SK-N-SH (cell line): ENCODE data around the gene BCAR3. TPM values are rescaled to one million over a fixed set of nuclear protein-coding genes. Genes with fewer than 3 reads are reported as not detected.
A peak's percentile ranks its signal among the peaks of the same experiment; 100 is the strongest.

Experiments used
- CTCF ChIA-PET: fragments of 300-600, 350-600 bp; formaldehyde crosslinking; extraction: SDS; loops from one replicate; lab custom pipeline; 2021; lab: Yijun Ruan, JAX
- POLR2A ChIA-PET: fragments of 350-600 bp; sonication (Branson Sonifier 250); formaldehyde crosslinking; extraction: SDS; loops from one replicate; lab custom pipeline; 2020; ENCODE audit warnings: antibody characterized with exemption, inconsistent platforms; lab: Yijun Ruan, JAX
- DNase-seq: peaks from one replicate; pipeline ENCODE4 v3.0.0; 2012
- H2AFZ ChIP-seq: fragments of 200-600 bp; sonication (generic); 2 replicates; pipeline ENCODE4 v1.8.1; 2016; ENCODE audit warnings: antibody characterized with exemption, mild to moderate bottlenecking, low read depth
- H3F3A ChIP-seq: fragments of 200-600 bp; sonication (generic); replicated peaks from 2 replicates; pipeline ENCODE3; 2016; ENCODE audit warnings: antibody characterized with exemption, mild to moderate bottlenecking; ENCODE audit not compliant: insufficient read depth
- H3K27ac ChIP-seq, 2 experiments: fragments of 200-500 bp in 1 of 2; fragments of 200-600 bp in 1 of 2; sonication (Bioruptor generic) in 1 of 2; sonication (generic), shearing (Covaris generic) in 1 of 2; 2 replicates each; pipeline versions ENCODE4 v1.5.1 to v1.6.1; 2014 to 2016; ENCODE audit warnings: low read depth in 2 of 2, inconsistent platforms in 1 of 2, low read length in 1 of 2, mild to moderate bottlenecking in 1 of 2, mixed read lengths in 1 of 2
- H3K27me3 ChIP-seq: fragments of 200-600 bp; sonication (generic), shearing (Covaris generic); 2 replicates; pipeline ENCODE4 v1.6.1; 2016; ENCODE audit warnings: mixed run types; ENCODE audit not compliant: insufficient read depth
- H3K36me3 ChIP-seq, 2 experiments: fragments of 200-500 bp in 1 of 2; fragments of 200-600 bp in 1 of 2; sonication (Bioruptor generic) in 1 of 2; sonication (generic) in 1 of 2; replicated peaks in 1 of 2; 2 replicates each; pipeline versions ENCODE3 to v1.5.1; 2014 to 2016; ENCODE audit warnings: low read length in 1 of 2, mild to moderate bottlenecking in 1 of 2; ENCODE audit not compliant: insufficient read depth in 2 of 2, control insufficient read depth in 1 of 2
- H3K4me1 ChIP-seq, 2 experiments: fragments of 200-500 bp in 1 of 2; fragments of 200-600 bp in 1 of 2; sonication (Bioruptor generic) in 1 of 2; sonication (generic), shearing (Covaris generic) in 1 of 2; 2 replicates each; pipeline versions ENCODE4 v1.5.1 to v1.6.1; 2014 to 2016; ENCODE audit warnings: low read depth in 1 of 2, low read length in 1 of 2, mixed run types in 1 of 2; ENCODE audit not compliant: insufficient read depth in 2 of 2, control insufficient read depth in 1 of 2
- H3K4me2 ChIP-seq: fragments of 200-600 bp; sonication (generic), shearing (Covaris generic); 2 replicates; pipeline ENCODE4 v1.6.1; 2017; ENCODE audit warnings: mixed run types
- H3K4me3 ChIP-seq, 2 experiments: fragments of 200-500 bp in 1 of 2; fragments of 200-600 bp in 1 of 2; sonication (Bioruptor generic) in 1 of 2; sonication (generic), shearing (Covaris generic) in 1 of 2; 2 replicates each; pipeline versions ENCODE4 v1.5.1 to v1.8.1; 2014 to 2016; ENCODE audit warnings: low read depth in 2 of 2, inconsistent platforms in 1 of 2, low read length in 1 of 2, mild to moderate bottlenecking in 1 of 2, mixed read lengths in 1 of 2, moderate library complexity in 1 of 2
- H3K79me2 ChIP-seq: fragments of 200-600 bp; sonication (generic); 2 replicates; pipeline ENCODE4 v1.8.1; 2017; ENCODE audit warnings: mild to moderate bottlenecking; ENCODE audit not compliant: insufficient read depth
- H3K9ac ChIP-seq: fragments of 200-600 bp; sonication (generic); 2 replicates; pipeline ENCODE4 v1.6.1; 2017; ENCODE audit warnings: mixed run types
- H3K9me2 ChIP-seq: fragments of 200-600 bp; sonication (generic); 2 replicates; pipeline ENCODE4 v1.6.1; 2017; ENCODE audit warnings: mixed run types
- H3K9me3 ChIP-seq: fragments of 200-600 bp; sonication (generic); 2 replicates; pipeline ENCODE4 v1.6.1; 2017; ENCODE audit warnings: mixed run types, mild to moderate bottlenecking, moderate library complexity
- H4K20me1 ChIP-seq: fragments of 200-600 bp; sonication (generic); 2 replicates; pipeline ENCODE4 v1.6.1; 2017; ENCODE audit warnings: mild to moderate bottlenecking, mixed run types; ENCODE audit not compliant: insufficient read depth
- ELF1 ChIP-seq: IDR thresholded peaks from 2 replicates; pipeline ENCODE4 v1.4.0; 2012
- EP300 ChIP-seq, 2 experiments: IDR thresholded peaks; 2 replicates each; pipeline versions ENCODE4 v1.4.0 to v1.6.1; 2012; ENCODE audit warnings: borderline replicate concordance in 1 of 2, low read depth in 1 of 2, low read length in 1 of 2
- FOSL2 ChIP-seq: IDR thresholded peaks from 2 replicates; pipeline ENCODE4 v1.4.0; 2012; ENCODE audit warnings: low read depth, mild to moderate bottlenecking, moderate library complexity, borderline replicate concordance
- FOXJ3 ChIP-seq: sonication (generic); formaldehyde crosslinking; IDR thresholded peaks from 2 replicates; pipeline ENCODE4 v1.5.1; 2020; ENCODE audit warnings: mild to moderate bottlenecking, missing genetic modification reagents
- GABPA ChIP-seq: IDR thresholded peaks from 2 replicates; pipeline ENCODE4 v1.4.0; 2012; ENCODE audit warnings: low read depth, mild to moderate bottlenecking
- JUND ChIP-seq: IDR thresholded peaks from 2 replicates; pipeline ENCODE4 v1.4.0; 2012
- MAX ChIP-seq: IDR thresholded peaks from 2 replicates; pipeline ENCODE4 v1.4.0; 2012; ENCODE audit warnings: low read depth
- MEF2A ChIP-seq: IDR thresholded peaks from 2 replicates; pipeline ENCODE4 v1.4.0; 2012; ENCODE audit warnings: low read depth, borderline replicate concordance
- NFIC ChIP-seq: IDR thresholded peaks from 2 replicates; pipeline ENCODE4 v1.4.0; 2012; ENCODE audit warnings: borderline replicate concordance
- POLR2AphosphoS5 ChIP-seq: IDR thresholded peaks from 2 replicates; pipeline ENCODE4 v1.6.1; 2012; ENCODE audit warnings: low read depth, low read length
- RCOR1 ChIP-seq: fragments of 150-350 bp; IDR thresholded peaks from 2 replicates; pipeline ENCODE4 v1.6.1; 2017; ENCODE audit warnings: antibody characterized with exemption, low read length
- SIN3A ChIP-seq: IDR thresholded peaks from 2 replicates; pipeline ENCODE4 v1.6.1; 2012; ENCODE audit warnings: low read depth, mild to moderate bottlenecking, low read length, moderate library complexity, borderline replicate concordance
- SMC3 ChIP-seq: IDR thresholded peaks from 2 replicates; pipeline ENCODE4 v1.6.1; 2012; ENCODE audit warnings: low read depth, low read length, improper control_type of control experiment
- TAF1 ChIP-seq: IDR thresholded peaks from 2 replicates; pipeline ENCODE4 v1.6.1; 2012; ENCODE audit warnings: low read depth, mild to moderate bottlenecking, low read length, moderate library complexity, borderline replicate concordance
- TCF12 ChIP-seq: IDR thresholded peaks from 2 replicates; pipeline ENCODE4 v1.4.0; 2012
- YY1 ChIP-seq: IDR thresholded peaks from 2 replicates; pipeline ENCODE4 v1.4.0; 2012; ENCODE audit warnings: low read depth, mild to moderate bottlenecking
- WGBS: methylation state at CpG from one replicate; pipeline ENCODE4 v1.1.6; 2017; ENCODE audit warnings: low lambda C conversion rate; 5-methylcytosine and 5-hydroxymethylcytosine counted together
- polyA plus RNA-seq, 3 experiments: library from polyadenylated mRNA; depleted of rRNA; stranded (reverse); fragments of >200 nt; gene quantifications; 2 replicates each; pipeline ENCODE4 v1.2.3, GENCODE V29; 2012
- TF ChIP-seq, protein P1 (sequence below): IDR thresholded peaks from 2 replicates; pipeline ENCODE4; 2012
- TF ChIP-seq, protein P2 (sequence below): IDR thresholded peaks from 2 replicates; pipeline ENCODE4 v1.4.0; 2012; ENCODE audit warnings: low read depth, borderline replicate concordance
- TF ChIP-seq, protein P3 (sequence below): IDR thresholded peaks from 2 replicates; pipeline ENCODE4 v1.4.0; 2012; ENCODE audit warnings: low read depth, borderline replicate concordance
- TF ChIP-seq, protein P4 (sequence below): fragments of 150-350 bp; IDR thresholded peaks from 2 replicates; pipeline ENCODE4 v1.6.1; 2016; ENCODE audit warnings: mild to moderate bottlenecking, low read depth, low read length

BCAR3 gene
- polyA plus RNA-seq, 1 of the 3 experiments (the other 2 are of a cell fraction): 58.4 TPM

DNA sequence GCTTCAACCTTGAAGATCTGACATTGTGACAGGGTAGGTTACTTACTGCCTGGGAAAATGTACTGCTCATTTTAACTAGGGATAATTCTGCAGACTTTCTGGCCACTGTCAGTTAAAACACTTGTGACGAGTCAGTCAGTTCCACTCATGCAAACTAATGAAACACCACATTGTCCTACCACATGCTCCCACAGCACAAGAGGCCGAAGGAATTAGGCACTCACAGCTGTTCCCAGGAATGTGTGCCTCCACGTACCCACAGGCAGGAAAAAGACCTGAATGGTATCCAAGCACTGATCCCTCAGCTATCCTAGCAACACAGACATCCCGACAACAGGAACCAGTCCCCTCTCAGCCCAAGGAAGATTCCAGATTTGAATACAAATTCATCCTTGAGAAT, 12.3 kb downstream of the BCAR3 start:
- peak overlapping the region; percentile 13 for H3K4me2 ChIP-seq
- no peaks in the 10 kb centered on the region for H3K9me3 ChIP-seq
- POLR2A ChIA-PET: no interaction called here
- H3K36me3 ChIP-seq: peaks cover 26 to 61% of the 10 kb centered on the region in 2 experiments
- H3F3A ChIP-seq: peaks cover 93% of the 10 kb centered on the region
- CTCF ChIA-PET: interaction anchor here (1.0 to 9.3 kb wide), 6 partner anchors 11 to 177 kb away, joined by 4 to 56 read pairs (median 18); partner anchors contain the start of gene BCAR3
- H3K4me1 ChIP-seq: peaks cover 70 to 82% of the 10 kb centered on the region in 2 experiments
- no peak for DNase-seq
- no peak overlapping the region for H2AFZ ChIP-seq
- H3K9me2 ChIP-seq: no peaks in the 10 kb centered on the region
- H4K20me1 ChIP-seq: peaks cover 91% of the 10 kb centered on the region
- 61% methylated on average over 4 of the region's 4 CpGs for WGBS
- H3K9ac ChIP-seq: peak overlapping the region; percentile 38; the same call in 1 of the 2 replicates
- peaks cover 93% of the 10 kb centered on the region for H3K79me2 ChIP-seq
- H3K27ac ChIP-seq: peak overlapping the region; percentile 60 to 81
- H3K27me3 ChIP-seq: no peaks in the 10 kb centered on the region
- no peak overlapping the region for H3K4me3 ChIP-seq
- TF ChIP-seq RCOR1 (no peak), NFIC (0 out of 2 replicates have a peak, but pooled peaks have one; percentile 34), EP300 (IDR thresholded peaks at IDR 0.05; ENCODE audit: borderline replicate concordance in 1 of 2, low read depth in 1 of 2, low read length in 1 of 2) (peak in 1 of 2 experiments; percentile 50; a peak in 1 of 4 replicates), TCF12 (peak; percentile 82), POLR2AphosphoS5 (no peak; the same call in 1 of the 2 replicates), MAX (peak; percentile 22; the same call in 1 of the 2 replicates), JUND (0 out of 2 replicates have a peak, but pooled peaks have one; percentile 6)
- TF ChIP-seq, protein P1, sequence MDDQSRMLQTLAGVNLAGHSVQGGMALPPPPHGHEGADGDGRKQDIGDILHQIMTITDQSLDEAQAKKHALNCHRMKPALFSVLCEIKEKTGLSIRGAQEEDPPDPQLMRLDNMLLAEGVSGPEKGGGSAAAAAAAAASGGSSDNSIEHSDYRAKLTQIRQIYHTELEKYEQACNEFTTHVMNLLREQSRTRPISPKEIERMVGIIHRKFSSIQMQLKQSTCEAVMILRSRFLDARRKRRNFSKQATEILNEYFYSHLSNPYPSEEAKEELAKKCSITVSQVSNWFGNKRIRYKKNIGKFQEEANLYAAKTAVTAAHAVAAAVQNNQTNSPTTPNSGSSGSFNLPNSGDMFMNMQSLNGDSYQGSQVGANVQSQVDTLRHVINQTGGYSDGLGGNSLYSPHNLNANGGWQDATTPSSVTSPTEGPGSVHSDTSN: peak; percentile 71
- TF ChIP-seq, all 33 proteins: peak for 6

DNA sequence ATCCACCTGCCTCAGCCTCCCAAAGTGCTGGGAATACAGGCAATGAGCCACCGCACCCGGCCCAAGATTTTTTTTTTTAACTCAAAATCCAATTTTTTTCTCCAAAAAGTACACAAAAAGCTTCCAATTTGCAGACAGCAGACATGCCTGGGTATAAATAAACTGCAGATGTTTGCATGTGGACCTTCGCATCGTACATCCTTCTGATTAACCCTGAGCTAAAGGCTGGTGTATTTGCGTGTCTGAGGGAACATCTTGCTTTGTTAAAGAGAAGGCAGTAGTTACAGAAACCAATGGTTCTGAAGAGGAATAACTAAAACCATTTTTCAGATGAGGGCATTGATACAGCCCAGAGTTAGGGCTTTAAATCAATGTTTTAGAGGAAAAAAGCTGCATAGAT, 12.7 kb downstream of the BCAR3 start:
- H3K4me2 ChIP-seq: peak overlapping the region; percentile 13; the same call in 1 of the 2 replicates
- H3K4me1 ChIP-seq: peaks cover 74 to 81% of the 10 kb centered on the region in 2 experiments
- H3K4me3 ChIP-seq: no peak overlapping the region
- peaks cover 96% of the 10 kb centered on the region for H3F3A ChIP-seq
- H3K27me3 ChIP-seq: no peaks in the 10 kb centered on the region
- peaks cover 91% of the 10 kb centered on the region for H3K79me2 ChIP-seq
- WGBS: 84% methylated on average over 5 of the region's 5 CpGs
- H3K27ac ChIP-seq: peak overlapping the region; percentile 60 to 81
- H3K36me3 ChIP-seq: peaks cover 25 to 58% of the 10 kb centered on the region in 2 experiments
- TF ChIP-seq EP300 (IDR thresholded peaks at IDR 0.05; ENCODE audit: borderline replicate concordance in 1 of 2, low read depth in 1 of 2, low read length in 1 of 2) (no peak), FOXJ3 (no peak), NFIC (no peak), ELF1 (no peak), SMC3 (no peak), MAX (no peak), SIN3A (no peak), YY1 (no peak), FOSL2 (no peak), MEF2A (no peak), POLR2AphosphoS5 (no peak), GABPA (no peak), TAF1 (no peak)
- TF ChIP-seq, protein P2, sequence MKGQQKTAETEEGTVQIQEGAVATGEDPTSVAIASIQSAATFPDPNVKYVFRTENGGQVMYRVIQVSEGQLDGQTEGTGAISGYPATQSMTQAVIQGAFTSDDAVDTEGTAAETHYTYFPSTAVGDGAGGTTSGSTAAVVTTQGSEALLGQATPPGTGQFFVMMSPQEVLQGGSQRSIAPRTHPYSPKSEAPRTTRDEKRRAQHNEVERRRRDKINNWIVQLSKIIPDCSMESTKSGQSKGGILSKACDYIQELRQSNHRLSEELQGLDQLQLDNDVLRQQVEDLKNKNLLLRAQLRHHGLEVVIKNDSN: no peak
- TF ChIP-seq, protein P3, sequence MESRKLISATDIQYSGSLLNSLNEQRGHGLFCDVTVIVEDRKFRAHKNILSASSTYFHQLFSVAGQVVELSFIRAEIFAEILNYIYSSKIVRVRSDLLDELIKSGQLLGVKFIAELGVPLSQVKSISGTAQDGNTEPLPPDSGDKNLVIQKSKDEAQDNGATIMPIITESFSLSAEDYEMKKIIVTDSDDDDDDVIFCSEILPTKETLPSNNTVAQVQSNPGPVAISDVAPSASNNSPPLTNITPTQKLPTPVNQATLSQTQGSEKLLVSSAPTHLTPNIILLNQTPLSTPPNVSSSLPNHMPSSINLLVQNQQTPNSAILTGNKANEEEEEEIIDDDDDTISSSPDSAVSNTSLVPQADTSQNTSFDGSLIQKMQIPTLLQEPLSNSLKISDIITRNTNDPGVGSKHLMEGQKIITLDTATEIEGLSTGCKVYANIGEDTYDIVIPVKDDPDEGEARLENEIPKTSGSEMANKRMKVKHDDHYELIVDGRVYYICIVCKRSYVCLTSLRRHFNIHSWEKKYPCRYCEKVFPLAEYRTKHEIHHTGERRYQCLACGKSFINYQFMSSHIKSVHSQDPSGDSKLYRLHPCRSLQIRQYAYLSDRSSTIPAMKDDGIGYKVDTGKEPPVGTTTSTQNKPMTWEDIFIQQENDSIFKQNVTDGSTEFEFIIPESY: no peak
- TF ChIP-seq, protein P4, sequence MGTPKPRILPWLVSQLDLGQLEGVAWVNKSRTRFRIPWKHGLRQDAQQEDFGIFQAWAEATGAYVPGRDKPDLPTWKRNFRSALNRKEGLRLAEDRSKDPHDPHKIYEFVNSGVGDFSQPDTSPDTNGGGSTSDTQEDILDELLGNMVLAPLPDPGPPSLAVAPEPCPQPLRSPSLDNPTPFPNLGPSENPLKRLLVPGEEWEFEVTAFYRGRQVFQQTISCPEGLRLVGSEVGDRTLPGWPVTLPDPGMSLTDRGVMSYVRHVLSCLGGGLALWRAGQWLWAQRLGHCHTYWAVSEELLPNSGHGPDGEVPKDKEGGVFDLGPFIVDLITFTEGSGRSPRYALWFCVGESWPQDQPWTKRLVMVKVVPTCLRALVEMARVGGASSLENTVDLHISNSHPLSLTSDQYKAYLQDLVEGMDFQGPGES: no peak
- no peaks in the 10 kb centered on the region for H3K9me2 ChIP-seq
- H4K20me1 ChIP-seq: peaks cover 91% of the 10 kb centered on the region
- no peak overlapping the region for H2AFZ ChIP-seq
- POLR2A ChIA-PET: no interaction called here
- H3K9me3 ChIP-seq: no peaks in the 10 kb centered on the region
- peak overlapping the region; percentile 38; the same call in 1 of the 2 replicates for H3K9ac ChIP-seq
- CTCF ChIA-PET: interaction anchor here (1.0 to 9.3 kb wide), 6 partner anchors 12 to 177 kb away, joined by 4 to 56 read pairs (median 18); partner anchors contain the start of gene BCAR3
- DNase-seq: no peak
